Testis (tissue), 2 donors: Measurements from ENCODE around the gene CTDP1.

Experiments
- CTCF ChIP-seq, 3 experiments: fragments of 450-650 bp in 2 of 3; fragments of 200-600 bp in 1 of 3; sonication (generic) in 1 of 3; IDR thresholded peaks; one replicate each; pipeline ENCODE4 v1.5.1; 2016 to 2019; ENCODE audit warnings: antibody characterized with exemption in 3 of 3, mild to moderate bottlenecking in 2 of 3, moderate library complexity in 1 of 3
- POLR2A ChIP-seq: fragments of 450-650 bp; IDR thresholded peaks from one replicate; pipeline ENCODE4 v1.6.1; 2017; ENCODE audit warnings: antibody characterized with exemption, mild to moderate bottlenecking, moderate library complexity

DNA sequence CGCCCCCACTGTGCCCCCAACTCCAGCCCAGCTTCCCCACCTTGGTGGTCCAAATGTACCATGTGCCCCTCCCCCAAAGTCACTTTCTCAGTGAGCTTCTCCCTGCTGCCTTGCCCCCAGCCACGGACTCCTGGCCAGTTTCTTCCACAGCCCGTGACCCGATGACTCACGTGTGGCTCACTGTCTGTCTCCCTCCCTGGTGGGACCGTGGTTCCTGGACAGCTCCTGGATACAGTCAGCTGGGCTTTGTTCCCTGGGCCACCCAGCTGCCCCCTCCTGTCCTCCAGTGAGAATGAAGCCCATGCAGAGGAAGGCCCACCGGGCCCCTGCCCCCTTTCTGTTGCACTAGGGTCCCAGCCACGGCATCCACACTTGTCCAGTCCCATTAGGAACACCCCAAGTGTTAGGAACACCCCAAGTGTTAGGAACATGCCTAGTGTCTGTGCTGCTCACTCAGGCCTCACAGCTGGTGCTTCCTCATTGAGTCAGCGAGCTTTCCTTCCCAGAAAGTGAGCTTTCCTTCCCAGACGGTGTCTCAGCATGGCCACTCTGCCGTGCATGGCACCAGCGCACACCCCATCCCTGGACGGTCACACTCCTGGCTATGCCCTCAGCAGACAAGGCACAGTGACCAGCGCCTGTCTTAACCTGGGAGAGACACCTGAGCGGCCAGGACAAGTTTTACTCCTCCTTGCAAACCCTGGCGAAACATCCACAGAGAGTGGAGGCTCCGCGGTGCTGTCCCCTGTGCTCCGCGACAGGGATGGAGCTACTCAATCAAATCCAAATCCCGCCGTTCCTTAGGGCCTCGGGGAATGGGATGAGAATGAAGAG lies 44.8 kb upstream of the CTDP1 start:
- no peak for TF ChIP-seq CTCF (IDR thresholded peaks at IDR 0.05)
- no peak for TF ChIP-seq POLR2A
